ENCODE data around the gene ZNF521. TPM values are rescaled to one million over a fixed set of nuclear protein-coding genes. Genes with fewer than 3 reads are reported as not detected.

The ZNF521 gene
- total RNA-seq, 1 donor from 2014 or later, result 48.0 TPM

- Histone ChIP-seq H3K79me2 (ENCODE audit: insufficient read depth, low read length) (no peaks in the 10 kb centered on the region), H2AFZ (ENCODE audit: low read depth, low read length) (no peak overlapping the region), H3K27ac (ENCODE audit: low read depth, low read length) (peak overlapping the region; percentile 63), H3K4me2 (ENCODE audit: low read length) (peak overlapping the region; percentile 62), H3K9me3 (ENCODE audit: insufficient read depth, low read depth, low read length) (no peaks in the 10 kb centered on the region), H3K4me1 (ENCODE audit: insufficient read depth, low read length) (peaks cover 13% of the 10 kb centered on the region), H3K27me3 (ENCODE audit: insufficient read depth, low read length) (no peaks in the 10 kb centered on the region), H3K9ac (ENCODE audit: low read length) (peak overlapping the region; percentile 47), H3K36me3 (ENCODE audit: insufficient read depth, low read length) (no peaks in the 10 kb centered on the region), H3K4me3 (ENCODE audit: insufficient read depth, low read depth, low read length) (no peak overlapping the region), H4K20me1 (ENCODE audit: insufficient read depth, low read length) (no peaks in the 10 kb centered on the region)
- DNase-seq (ENCODE audit: low read depth), result peak; percentile 51
- Mint-ChIP-seq H3K4me3 (ENCODE audit: unreplicated experiment) (no peak overlapping the region), H3K27ac (ENCODE audit: unreplicated experiment) (no peak overlapping the region), H3K27me3 (ENCODE audit: low read depth, unreplicated experiment) (no peaks in the 10 kb centered on the region), H3K36me3 (ENCODE audit: low read depth, unreplicated experiment) (no peaks in the 10 kb centered on the region), H3K4me1 (ENCODE audit: low read depth, unreplicated experiment) (peaks cover 27% of the 10 kb centered on the region), H3K9me3 (ENCODE audit: unreplicated experiment) (no peaks in the 10 kb centered on the region)
- TF ChIP-seq EZH2 (IDR thresholded peaks at IDR 0.05; ENCODE audit: insufficient read depth, low read length), result no peak
- TF ChIP-seq, protein P1, sequence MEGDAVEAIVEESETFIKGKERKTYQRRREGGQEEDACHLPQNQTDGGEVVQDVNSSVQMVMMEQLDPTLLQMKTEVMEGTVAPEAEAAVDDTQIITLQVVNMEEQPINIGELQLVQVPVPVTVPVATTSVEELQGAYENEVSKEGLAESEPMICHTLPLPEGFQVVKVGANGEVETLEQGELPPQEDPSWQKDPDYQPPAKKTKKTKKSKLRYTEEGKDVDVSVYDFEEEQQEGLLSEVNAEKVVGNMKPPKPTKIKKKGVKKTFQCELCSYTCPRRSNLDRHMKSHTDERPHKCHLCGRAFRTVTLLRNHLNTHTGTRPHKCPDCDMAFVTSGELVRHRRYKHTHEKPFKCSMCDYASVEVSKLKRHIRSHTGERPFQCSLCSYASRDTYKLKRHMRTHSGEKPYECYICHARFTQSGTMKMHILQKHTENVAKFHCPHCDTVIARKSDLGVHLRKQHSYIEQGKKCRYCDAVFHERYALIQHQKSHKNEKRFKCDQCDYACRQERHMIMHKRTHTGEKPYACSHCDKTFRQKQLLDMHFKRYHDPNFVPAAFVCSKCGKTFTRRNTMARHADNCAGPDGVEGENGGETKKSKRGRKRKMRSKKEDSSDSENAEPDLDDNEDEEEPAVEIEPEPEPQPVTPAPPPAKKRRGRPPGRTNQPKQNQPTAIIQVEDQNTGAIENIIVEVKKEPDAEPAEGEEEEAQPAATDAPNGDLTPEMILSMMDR (IDR thresholded peaks at IDR 0.05; ENCODE audit: insufficient read depth, low read depth, low read length), result no peak
- FAIRE-seq, result peak; percentile 77
Measured at GRCh38 chr18:25233528-25234321, 118.2 kb downstream of the ZNF521 start.

DNA sequence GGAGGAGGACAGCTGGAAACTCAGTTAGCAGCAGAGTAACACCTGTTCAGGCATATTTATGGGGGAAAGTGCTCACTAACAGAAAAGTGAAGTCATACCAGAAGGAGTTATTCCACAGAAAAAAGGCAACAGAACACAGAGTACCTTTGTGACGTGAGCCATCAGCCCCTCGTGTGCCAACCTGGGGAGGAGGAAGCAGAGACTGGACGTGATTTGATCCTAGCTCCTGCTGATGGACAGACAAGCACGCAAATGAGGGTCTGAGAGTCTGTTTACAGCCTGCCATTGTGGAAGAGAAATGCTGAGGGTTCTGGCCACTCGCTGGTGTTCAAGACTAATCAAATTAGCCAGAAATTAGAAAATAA lies 120.7 kb downstream of the ZNF521 start:
- Histone ChIP-seq H3K4me2 (ENCODE audit: low read length) (peak overlapping the region; percentile 78), H3K36me3 (ENCODE audit: insufficient read depth, low read length) (no peaks in the 10 kb centered on the region), H4K20me1 (ENCODE audit: insufficient read depth, low read length) (no peaks in the 10 kb centered on the region), H2AFZ (ENCODE audit: low read depth, low read length) (peak overlapping the region; percentile 62), H3K9me3 (ENCODE audit: insufficient read depth, low read depth, low read length) (no peaks in the 10 kb centered on the region), H3K27me3 (ENCODE audit: insufficient read depth, low read length) (no peaks in the 10 kb centered on the region), H3K4me1 (ENCODE audit: insufficient read depth, low read length) (peaks cover 13% of the 10 kb centered on the region), H3K9ac (ENCODE audit: low read length) (peak overlapping the region; percentile 35), H3K27ac (ENCODE audit: low read depth, low read length) (peak overlapping the region; percentile 30), H3K4me3 (ENCODE audit: insufficient read depth, low read depth, low read length) (peak overlapping the region; percentile 22), H3K79me2 (ENCODE audit: insufficient read depth, low read length) (no peaks in the 10 kb centered on the region)
- no peak overlapping the region for H3K4me3 Mint-ChIP-seq (ENCODE audit: unreplicated experiment)
- H3K27me3 Mint-ChIP-seq (ENCODE audit: low read depth, unreplicated experiment), result no peaks in the 10 kb centered on the region
- H3K36me3 Mint-ChIP-seq (ENCODE audit: low read depth, unreplicated experiment), result peaks cover 6% of the 10 kb centered on the region
- no peak for FAIRE-seq
- no peaks in the 10 kb centered on the region for H3K9me3 Mint-ChIP-seq (ENCODE audit: unreplicated experiment)
- TF ChIP-seq EZH2 (IDR thresholded peaks at IDR 0.05; ENCODE audit: insufficient read depth, low read length), result no peak
- TF ChIP-seq, protein P1 (IDR thresholded peaks at IDR 0.05; ENCODE audit: insufficient read depth, low read depth, low read length), result no peak
- peak overlapping the region; percentile 6 for H3K27ac Mint-ChIP-seq (ENCODE audit: unreplicated experiment)
- H3K4me1 Mint-ChIP-seq (ENCODE audit: low read depth, unreplicated experiment), result peaks cover 23% of the 10 kb centered on the region
- DNase-seq (ENCODE audit: low read depth), result no peak
